Stimulated activated CD4-positive, alpha-beta T cell treated with anti-CD3 and anti-CD28 coated beads, TNF-alpha, amount 100 ng/mL, for 1 hour (primary cell): ENCODE measurements around the gene PLEKHA5.
"Not testable (repeated sequence)": the region's sequence is repeated elsewhere in the genome, so short reads cannot be mapped to it uniquely, and the experiment has no call there.

Source experiments
- DNase-seq, 3 donors: peaks; one replicate each; pipeline ENCODE4 v3.0.0-alpha.2; 2020; ENCODE audit warnings: low read depth in 3 of 3, low spot score in 1 of 3

Gene PLEKHA5

DNA sequence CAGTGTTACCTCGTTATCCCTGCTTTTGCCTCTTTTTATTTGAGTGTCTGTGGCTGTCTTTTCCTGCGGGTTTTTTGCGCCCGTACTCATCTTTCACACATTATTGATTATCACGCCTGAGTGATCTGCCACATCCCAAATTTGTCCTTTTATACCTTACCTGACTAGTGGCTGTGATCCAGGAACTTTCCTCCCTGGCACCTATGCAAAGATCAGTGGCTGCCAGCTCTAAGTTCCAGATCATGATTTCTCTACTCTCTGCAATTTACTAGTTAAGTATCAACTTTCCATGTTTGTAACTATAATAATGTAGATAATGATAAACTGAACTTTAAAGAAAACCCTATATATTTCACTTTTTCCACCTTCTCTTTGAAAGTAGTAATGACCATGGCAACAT is 36.9 kb downstream of the PLEKHA5 start:
- no peak for DNase-seq

DNA sequence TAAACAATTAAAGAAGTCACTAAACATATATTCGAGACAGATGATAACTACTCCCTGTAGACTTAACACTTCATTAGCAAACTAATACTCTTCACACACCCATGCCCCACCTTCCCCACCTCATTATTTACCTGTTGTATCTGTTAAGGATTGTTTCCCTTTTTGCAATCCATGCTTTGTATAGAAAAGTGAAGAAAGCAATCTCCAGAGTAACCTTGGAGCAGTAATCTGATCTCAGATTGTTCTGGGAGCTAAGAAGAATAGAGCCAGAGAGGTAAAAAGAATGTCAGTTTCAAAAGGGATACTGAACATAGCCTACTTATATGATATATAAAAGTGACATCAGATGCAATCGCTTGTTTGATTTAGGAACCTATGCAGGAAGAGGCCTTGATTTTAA is 37.4 kb downstream of the PLEKHA5 start:
- DNase-seq = no peak

DNA sequence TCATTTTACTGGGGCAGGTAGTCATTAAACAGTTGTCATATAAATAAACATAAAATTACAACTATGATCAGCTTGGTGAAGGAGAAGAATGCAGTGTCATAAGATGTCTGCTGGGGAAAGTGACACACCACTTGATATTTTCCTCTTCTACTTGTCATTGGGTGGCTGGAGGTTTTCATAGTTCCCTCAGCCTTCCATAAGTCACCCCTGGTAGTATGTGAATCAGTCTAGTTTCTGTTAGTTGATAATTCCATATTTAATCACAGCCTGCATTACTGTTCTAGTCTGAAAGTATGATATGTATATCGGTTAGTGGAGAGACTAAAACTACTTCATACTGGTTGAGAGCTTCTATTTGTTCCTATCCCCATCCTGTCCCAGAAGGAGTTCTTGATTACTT is 38.2 kb downstream of the PLEKHA5 start:
- DNase-seq = no peak

DNA sequence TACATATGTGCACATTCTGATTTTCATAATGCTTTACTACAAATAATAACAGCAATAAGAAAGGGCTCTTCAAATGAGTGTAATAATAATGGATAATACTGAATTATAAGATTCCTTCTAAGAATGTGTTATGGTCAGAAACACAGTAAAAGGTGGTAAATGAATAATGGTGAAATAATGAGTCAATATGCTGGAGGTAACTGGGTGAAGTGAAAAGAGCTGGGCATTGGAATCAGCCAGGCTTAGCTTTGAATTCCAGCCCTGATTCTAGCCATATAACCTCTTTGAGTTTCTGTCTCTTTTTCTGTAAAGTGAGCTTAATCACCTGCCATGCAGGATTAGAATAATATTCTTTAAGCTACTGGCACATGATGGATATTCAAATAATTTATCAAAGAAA is 39.1 kb downstream of the PLEKHA5 start:
- DNase-seq = no peak

DNA sequence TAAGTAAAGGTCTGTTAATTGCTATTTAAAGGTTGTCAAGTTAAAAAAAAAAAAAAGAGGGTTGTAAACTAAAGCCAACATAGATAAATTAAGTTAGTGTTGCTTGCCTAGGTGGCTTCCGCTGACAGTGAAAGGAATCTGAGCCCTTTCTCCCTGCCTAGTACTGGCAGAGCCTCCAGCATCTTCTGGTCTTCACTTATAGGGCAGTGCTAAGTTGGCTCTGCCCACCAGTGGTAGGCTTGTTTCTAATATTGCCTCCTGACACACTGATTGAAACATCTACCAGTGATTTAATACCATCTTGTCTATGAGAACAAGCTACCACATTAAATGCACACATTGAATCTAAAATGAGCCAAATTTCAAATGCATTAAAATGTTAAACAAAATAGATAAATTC is 39.7 kb downstream of the PLEKHA5 start:
- no peak for DNase-seq

DNA sequence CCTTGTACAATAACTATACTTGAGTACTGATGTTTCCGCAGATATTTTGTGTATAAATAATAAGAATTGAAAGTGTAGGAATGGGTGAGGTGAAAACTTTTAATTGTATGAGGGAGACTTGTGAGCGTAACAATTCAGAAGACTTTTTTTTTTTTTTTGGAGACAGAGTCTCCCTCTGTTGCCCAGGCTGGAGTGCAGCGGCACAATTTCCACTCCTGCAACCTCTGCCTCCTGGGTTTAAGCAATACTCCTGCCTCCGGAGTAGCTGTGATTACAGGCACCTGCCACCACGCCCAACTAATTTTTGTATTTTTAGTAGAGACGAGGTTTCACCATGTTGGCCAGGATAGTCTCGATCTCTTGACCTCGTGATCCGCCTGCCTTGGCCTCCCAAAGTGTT is 40.8 kb downstream of the PLEKHA5 start:
- not testable (repeated sequence) for DNase-seq

DNA sequence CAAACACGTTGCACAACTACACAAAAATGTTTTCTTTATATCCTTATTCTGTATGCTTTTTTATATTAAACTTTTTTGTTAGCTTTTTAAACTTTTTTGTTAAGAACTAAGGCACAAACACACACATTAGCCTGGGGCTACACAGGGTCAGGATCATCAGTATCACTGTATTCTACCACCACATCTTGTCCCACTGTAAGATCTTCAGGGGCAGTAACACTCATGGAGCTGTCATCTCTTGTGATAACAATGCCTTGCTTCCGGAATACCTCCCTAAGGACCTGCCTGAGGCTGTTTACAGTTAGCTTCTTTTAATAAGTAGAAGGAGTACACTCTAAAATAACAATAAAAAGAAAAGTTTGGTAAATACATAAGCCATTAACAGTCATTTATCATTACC is 42.2 kb downstream of the PLEKHA5 start:
- no peak for DNase-seq

DNA sequence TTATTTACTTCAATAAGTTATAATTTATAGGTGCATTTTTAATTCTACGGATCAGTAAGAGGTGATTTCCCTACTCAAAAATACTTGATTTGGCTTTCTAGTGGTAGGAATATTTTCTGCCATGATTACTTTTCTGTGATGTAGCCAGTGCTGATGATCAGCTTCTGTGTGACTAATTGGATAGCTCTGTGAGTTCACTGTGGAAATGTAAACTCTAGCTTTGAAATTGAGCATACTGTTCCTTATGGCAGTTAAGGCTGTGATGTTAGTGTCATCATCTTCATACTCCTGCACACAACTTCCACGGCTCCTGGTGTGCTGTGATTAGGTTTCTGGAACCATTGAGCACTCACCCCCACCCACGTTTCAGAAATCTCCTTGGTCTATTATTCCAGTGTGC is 48.2 kb downstream of the PLEKHA5 start:
- no peak for DNase-seq

DNA sequence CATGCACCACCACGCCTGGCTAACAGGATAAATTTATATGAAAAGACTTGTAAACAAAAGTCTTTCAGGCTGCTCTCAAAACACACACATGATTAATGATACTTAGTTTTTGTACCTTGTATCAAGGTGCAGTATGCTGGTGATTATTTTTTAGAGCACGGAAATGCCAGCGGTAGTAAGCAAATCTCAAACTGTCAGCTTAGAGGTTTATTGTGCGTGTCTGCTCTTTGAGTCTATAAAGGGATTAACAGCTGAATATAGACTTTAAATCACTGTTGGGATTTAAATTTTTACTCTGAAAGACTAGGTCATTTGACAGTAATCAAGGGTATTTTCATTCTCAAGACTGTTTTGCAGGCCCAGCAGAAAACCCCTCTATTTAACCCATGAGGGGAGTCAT is 50.5 kb downstream of the PLEKHA5 start:
- DNase-seq = no peak

DNA sequence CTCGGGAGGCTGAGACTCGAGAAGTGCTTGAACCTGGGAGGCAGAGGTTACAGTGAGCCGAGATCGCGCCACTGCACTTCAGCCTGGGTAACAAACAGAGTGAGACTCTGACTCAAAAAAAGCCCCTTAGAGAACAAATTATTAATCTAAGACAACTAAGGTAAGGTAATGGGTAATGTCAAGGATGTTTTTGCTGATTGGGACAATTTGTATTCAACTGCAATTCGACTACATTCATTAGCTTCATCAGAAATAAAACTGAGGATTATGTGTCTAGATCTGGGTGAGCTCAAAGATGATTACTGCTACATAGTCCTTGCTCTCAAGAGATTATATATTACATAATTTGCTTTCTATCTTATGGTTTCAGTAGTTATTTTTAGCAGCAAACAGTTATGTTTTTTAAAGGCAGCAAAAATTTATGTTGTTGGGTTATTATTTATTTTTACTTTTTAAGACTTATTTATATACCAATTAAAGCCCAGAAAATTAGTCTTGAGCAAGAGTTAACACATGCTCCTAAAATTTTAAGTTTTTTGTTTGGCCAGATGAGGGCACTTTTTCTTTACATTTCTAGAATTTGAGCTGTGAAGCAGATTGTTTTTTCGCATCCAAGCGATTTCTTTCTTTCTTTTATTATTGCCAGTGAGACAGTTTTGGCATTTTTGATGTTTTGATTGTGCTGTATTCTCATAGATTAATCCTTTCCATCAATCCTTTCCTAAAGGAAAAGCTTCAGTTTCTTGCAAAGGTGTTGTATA is 52.3 kb downstream of the PLEKHA5 start:
- no peak for DNase-seq

DNA sequence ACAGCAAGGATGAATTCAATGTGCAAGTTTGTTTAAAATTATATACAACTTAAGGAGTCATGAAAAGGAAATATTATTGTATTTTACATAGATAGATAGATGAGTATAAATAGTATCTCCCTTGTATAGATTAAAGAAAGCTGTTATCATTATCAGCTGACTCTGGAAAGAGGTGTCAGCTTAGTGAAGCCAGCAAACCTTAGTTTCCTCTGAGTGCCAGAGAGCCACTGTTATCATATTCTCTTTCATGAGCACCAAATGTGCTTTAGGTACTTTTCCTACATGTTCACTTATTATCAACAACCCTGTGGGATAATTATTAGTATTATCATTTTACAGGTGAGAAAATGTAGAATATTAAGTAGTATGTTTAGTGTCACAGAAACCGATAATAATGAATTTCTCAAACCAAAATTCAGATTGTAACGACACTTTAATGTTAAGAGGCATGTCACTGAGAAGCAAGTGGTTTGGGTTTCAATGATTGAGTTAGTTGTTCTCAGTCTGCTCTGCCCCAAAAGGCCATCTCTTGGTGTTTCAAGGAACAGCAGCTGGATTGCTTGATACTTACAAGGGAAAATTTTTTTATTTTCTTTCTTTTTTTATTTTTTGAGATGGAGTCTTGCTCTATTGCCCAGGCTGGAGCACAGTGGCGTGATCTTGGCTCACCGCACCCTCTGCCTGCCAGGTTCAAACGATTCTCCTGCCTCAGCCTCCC is 53.7 kb downstream of the PLEKHA5 start:
- DNase-seq = no peak

DNA sequence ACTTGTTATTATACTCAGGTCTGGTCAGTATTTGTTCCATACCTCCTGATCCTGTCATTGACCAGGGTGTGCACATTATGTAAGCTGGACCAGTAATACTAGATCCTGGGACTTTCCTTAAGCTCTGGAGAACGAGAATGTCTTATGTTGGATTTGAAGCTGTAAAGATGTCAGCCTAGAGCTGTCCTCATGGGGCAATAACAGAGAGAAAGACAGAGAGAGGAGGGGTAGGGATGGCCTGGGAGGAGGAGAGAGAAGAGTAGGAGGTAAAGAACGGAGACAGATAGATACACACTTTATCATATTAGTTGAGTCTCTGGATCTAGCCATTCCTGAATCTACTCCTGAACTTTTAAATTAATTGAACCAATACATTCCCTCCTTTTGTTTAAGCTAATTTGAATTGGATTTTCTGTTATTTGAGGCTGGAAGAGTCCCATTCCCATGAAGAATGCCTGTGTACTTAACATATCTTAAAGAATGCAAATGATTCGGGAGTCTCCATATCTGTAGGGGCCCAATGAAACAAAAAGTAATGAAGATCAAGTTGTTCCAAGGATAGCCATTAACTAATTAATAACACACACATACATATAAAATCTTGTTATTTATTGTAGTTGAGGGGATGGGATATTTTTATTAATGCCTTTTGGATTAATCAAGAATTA is 55.9 kb downstream of the PLEKHA5 start:
- no peak for DNase-seq

DNA sequence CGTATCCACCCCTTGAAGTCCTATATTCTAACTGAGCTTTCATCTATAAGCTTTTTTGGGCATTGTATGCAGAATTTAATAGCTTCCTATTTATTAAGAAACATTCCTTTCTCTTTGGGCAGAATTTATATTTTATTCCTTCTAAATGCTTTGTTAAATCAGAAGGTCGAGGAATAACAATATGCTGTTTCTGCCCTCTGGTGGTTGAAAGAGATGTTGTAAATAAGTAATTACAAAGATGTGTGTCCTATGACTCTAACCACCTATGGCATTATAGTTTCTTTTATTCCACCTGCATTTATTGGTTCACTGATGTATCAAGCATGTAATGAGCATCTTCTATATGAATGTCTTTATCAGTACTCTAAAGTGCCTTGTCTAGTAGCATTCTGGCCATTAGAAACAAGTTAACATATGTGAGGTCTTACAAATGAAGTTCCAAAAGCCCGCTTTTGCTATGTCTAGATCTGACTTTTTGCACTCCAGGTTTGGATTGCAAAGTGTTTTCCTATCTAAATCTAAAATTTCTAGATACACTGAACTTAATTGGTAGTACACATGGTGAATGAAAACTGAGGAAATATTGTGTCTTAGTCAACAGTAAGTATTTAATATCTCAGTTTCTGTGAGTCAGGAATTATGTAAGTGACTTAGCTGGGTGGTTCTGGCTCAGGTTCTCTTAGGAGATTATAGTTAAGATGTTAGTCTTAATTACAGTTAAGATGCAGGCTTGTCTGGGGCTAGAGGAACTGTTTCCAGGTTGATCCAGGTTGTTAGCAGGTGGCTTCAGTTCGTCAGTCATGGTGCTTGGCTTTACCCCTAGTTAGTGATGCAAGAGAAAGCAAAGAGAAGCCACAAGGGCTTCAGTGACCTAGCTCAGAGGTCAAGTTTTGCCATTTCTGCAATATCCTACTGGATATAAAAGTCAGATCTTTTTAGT is 57.5 kb downstream of the PLEKHA5 start:
- no peak for DNase-seq

DNA sequence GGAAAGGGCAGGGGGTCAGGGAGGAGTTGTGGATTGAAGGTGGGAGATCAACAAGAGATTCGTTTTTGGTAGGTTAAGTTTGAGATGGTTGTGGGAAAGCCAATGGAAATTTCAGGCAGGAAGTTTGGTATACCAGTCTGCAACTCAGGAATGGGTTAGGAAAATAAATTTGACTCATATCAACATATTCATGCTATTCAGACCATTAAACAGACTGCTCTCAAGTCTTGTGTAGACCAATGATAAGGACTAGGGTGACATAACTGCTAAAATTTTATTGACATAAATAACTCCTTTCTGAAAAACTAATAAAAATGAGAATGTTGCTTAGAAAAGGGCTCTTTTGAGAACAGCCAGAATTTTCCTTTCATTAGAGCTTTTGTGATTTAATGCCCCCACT is 60.0 kb downstream of the PLEKHA5 start:
- no peak for DNase-seq

DNA sequence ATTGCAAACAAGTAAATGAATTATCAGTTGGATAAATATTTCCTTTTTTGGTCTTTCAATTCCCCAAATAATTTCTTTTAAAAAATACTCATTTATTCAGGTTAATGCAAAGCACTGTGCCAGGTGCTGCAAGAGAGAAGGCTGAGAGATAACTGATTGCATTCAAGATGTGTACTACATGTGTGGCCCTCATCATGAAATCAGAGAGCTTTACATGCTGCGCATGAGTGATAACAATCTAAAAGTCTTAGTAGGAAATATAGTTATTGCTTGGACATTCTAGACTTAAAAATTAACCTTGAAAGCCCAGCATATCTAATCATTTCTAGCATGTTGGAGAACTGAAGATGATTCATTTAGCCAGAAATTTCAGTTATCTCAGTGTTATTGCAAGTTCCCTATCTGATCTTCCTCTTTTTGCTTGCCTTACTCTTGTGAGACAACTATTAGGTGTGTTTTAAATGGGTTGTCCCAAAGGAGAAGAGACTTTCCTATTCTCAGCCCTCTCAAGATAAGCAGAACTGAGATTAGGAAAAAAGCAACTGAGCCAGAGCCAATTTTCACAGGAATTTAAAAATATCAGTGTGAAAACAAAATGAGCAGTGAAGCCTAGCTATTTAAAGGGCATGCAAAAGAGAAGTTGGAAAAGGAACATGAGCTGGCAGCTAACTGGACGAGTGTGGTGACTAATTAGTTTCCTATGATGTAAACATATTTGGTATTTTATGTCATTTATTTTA is 60.9 kb downstream of the PLEKHA5 start:
- DNase-seq = no peak

DNA sequence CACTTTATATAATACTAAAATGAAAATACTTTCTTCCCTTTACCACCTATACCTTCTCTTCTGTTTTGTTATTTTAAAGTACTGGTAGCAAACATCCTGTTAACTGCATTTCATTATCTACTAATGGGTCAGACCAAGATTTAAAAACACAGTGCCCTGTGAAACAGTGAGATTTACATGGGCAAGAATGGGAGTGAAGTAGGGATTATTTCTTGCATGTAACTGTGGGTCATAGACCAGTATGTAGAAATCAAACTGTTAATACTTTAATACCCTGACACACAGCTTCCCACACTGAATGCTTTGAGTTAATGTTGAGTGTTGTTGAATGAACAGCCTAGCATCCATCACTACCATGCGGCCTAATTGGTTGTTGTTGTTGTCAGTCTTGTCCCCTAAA is 61.6 kb downstream of the PLEKHA5 start:
- DNase-seq = no peak

DNA sequence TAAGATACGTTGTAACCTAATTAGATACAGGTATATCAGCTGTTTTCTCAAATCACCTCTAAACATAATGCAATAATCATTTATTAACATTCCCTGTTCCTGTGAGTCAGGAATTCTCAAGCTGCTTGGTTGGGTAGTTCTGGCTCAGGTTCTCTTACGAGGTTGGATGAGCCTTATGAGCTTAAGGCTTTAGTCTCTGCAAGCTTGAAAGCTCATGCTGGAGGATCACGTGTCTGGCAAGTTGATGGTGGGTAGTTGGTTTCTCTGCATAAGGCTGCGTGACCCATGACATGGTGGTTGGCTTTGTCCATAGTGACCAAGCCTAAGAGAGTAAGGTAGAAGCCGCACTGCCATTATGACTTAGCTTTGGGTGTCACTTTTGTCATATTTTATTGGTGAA is 62.0 kb downstream of the PLEKHA5 start:
- no peak for DNase-seq

DNA sequence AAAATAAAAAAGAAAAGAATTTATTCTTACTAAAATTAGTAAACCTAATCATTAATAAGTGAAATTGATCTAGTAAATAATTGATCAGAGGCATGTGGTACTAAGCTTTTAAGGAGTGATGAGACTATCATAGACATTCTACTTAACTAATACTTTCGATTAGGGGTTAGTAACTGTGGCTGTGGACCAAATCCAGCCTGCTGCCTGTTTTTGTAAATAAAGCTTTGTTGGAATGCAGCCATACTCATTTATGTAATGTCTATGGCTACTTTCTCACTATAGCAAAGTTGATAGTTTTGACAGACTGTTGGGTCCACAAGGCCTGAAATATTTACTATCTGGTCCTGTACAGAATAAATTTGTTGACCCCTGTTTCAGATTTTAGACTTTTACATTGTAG is 63.2 kb downstream of the PLEKHA5 start:
- DNase-seq = no peak

DNA sequence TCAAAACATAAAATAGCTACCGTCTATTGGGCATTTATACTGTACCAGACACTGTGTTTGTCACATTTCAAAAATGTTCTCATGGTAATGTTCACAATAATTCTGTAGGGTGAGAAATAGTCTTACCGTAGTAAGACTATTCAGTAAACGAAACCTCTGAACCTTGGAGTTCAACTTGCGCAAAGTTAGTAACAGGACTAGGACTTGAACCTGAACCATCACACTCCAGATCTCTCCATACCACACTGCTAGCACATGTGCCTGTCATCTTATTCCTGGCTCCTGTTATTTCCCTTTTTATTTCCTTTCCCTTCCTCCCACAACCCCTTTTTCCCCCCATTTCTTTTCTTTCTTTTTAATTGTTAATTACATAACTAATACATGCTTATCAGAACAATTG is 65.4 kb downstream of the PLEKHA5 start:
- DNase-seq = no peak

DNA sequence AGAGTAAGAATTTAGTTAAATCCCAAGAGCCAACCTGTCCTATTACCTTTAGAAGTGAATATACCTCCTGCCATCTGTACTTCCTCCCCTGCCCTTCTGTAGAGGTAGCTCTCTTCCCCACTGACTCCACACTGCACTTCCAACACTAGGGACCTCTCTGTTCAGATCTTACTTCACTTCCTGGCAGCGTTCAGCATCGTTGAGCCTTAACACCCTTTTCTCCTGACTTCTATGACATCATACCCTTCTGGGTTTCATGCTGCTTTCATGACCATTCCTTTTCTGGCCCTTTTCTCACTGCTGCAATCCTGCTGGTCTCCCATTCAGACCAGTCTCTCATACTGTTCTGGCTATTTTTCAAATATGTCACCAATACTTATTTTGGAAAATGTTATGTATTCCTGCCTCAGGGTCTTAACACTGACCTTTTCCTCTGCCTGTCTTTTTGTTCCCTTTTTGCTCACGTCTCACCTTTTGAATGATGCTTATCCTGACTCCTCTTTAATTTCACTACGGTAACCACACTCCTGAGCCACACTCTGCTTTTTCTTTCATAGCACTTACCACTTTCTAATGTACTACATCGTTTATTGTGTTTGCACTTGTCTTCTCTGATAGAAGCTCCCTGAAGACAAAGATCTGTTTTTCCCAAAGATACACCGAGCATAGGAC is 67.6 kb downstream of the PLEKHA5 start:
- no peak for DNase-seq
